ENCODE data around the gene PTTG1IP.

- TF ChIP-seq ZNF138 (CRISPR knock-in tag; conservative IDR thresholded peaks at IDR 0.05), result no peak
- TF ChIP-seq E2F1 (CRISPR knock-in tag; IDR thresholded peaks at IDR 0.05), result no peak
- no peak for TF ChIP-seq E2F4 (CRISPR knock-in tag; IDR thresholded peaks at IDR 0.05; ENCODE audit: borderline replicate concordance, low read depth)
- TF ChIP-seq TP53 (CRISPR knock-in tag; IDR thresholded peaks at IDR 0.05), result no peak
- TF ChIP-seq CTCF (IDR thresholded peaks at IDR 0.05), result no peak
Measured at GRCh38 chr21:44858791-44859190, 14.7 kb downstream of the PTTG1IP start.
